ENCODE data around the gene GRID2IP. TPM values are rescaled to one million over a fixed set of nuclear protein-coding genes. Genes with fewer than 3 reads are reported as not detected.

GRID2IP gene
- total and polyA plus RNA-seq, 2 donors from 2014 or later = 0.11 to 0.76 TPM

GRCh38 chr7:6531492-6532279 is 19.6 kb downstream of the GRID2IP start:
- FAIRE-seq (no peak), DNase-seq (no peak)
- intact Hi-C loops (cut with DNase I) = no loop called here
- Histone ChIP-seq H3K9ac (ENCODE audit: low read length in 3 of 3) (no peak overlapping the region), H3K4me1 (ENCODE audit: control insufficient read depth in 2 of 3, insufficient read depth in 2 of 3, low read depth in 1 of 3, low read length in 3 of 3) (peaks cover 0 to 5% (median 0%) of the 10 kb centered on the region in 3 donors), H3K9me3 (ENCODE audit: control insufficient read depth in 2 of 3, insufficient read depth in 1 of 3, low read length in 3 of 3) (no peaks in the 10 kb centered on the region), H3K36me3 (ENCODE audit: control insufficient read depth in 2 of 3, insufficient read depth in 3 of 3, low read length in 3 of 3) (no peaks in the 10 kb centered on the region), H3K27me3 (ENCODE audit: control insufficient read depth, insufficient read depth, low read length) (peaks cover 2% of the 10 kb centered on the region), H3K4me3 (ENCODE audit: low read length in 3 of 3) (no peak overlapping the region), H3K27ac (ENCODE audit: low read depth in 2 of 2, low read length in 2 of 2) (no peak overlapping the region)
- no peak for TF ChIP-seq CTCF (IDR thresholded peaks at IDR 0.05; ENCODE audit: borderline replicate concordance, extremely low read depth, insufficient read depth)

- peaks cover 2% of the 10 kb centered on the region for H3K27me3 ChIP-seq (ENCODE audit: control insufficient read depth, insufficient read depth, low read length)
- intact Hi-C loops (cut with DNase I) = no loop called here
- TF ChIP-seq CTCF (IDR thresholded peaks at IDR 0.05; ENCODE audit: borderline replicate concordance, extremely low read depth, insufficient read depth) = no peak
- no peak overlapping the region for H3K9ac ChIP-seq (ENCODE audit: low read length in 3 of 3)
- FAIRE-seq (no peak), DNase-seq (peak in 4 of 5 donors; percentile 41 to 75 (median 60))
- H3K4me1 ChIP-seq (ENCODE audit: control insufficient read depth in 2 of 3, insufficient read depth in 2 of 3, low read depth in 1 of 3, low read length in 3 of 3) = peaks cover 0 to 6% (median 0%) of the 10 kb centered on the region in 3 donors
- no peak overlapping the region for H3K27ac ChIP-seq (ENCODE audit: low read depth in 2 of 2, low read length in 2 of 2)
- H3K36me3 ChIP-seq (ENCODE audit: control insufficient read depth in 2 of 3, insufficient read depth in 3 of 3, low read length in 3 of 3) = no peaks in the 10 kb centered on the region
- no peaks in the 10 kb centered on the region for H3K9me3 ChIP-seq (ENCODE audit: control insufficient read depth in 2 of 3, insufficient read depth in 1 of 3, low read length in 3 of 3)
- no peak overlapping the region for H3K4me3 ChIP-seq (ENCODE audit: low read length in 3 of 3)
Observed at GRCh38 chr7:6530626-6531491, 20.4 kb downstream of the GRID2IP start.

DNA sequence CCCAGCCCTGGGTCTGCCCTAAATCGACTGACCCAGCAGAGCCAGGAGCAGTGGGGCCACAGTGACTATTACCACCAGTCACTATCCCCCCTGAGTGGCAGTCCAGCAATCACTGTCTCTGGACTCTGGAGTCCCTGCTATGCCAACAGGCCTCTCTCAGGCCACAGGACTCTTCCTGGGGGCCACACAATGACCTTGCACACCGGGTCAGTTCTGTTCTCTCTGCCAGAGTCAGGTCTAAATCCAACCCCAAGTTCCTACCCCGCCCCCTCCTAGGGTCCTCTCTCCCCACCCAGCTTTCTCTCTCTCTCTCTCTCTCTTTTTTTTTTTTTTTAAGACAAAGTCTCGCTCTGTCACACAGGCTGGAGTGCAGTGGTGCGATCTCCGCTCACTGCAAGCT is 21.6 kb downstream of the GRID2IP start:
- H3K27ac ChIP-seq (ENCODE audit: low read depth in 2 of 2, low read length in 2 of 2) = no peak overlapping the region
- H3K27me3 ChIP-seq (ENCODE audit: control insufficient read depth, insufficient read depth, low read length) = peaks cover 2% of the 10 kb centered on the region
- FAIRE-seq (no peak), DNase-seq (no peak)
- H3K4me3 ChIP-seq (ENCODE audit: low read length in 3 of 3) = no peak overlapping the region
- no peaks in the 10 kb centered on the region for H3K36me3 ChIP-seq (ENCODE audit: control insufficient read depth in 2 of 3, insufficient read depth in 3 of 3, low read length in 3 of 3)
- peaks cover 0 to 6% (median 0%) of the 10 kb centered on the region in 3 donors for H3K4me1 ChIP-seq (ENCODE audit: control insufficient read depth in 2 of 3, insufficient read depth in 2 of 3, low read depth in 1 of 3, low read length in 3 of 3)
- intact Hi-C loops (cut with DNase I) = no loop called here
- no peak for TF ChIP-seq CTCF (IDR thresholded peaks at IDR 0.05; ENCODE audit: borderline replicate concordance, extremely low read depth, insufficient read depth)
- H3K9ac ChIP-seq (ENCODE audit: low read length in 3 of 3) = no peak overlapping the region
- no peaks in the 10 kb centered on the region for H3K9me3 ChIP-seq (ENCODE audit: control insufficient read depth in 2 of 3, insufficient read depth in 1 of 3, low read length in 3 of 3)
